B cell (primary cell): ENCODE results near the gene RAB33B.

Experiments
- EZH2 ChIP-seq: IDR thresholded peaks from 2 replicates; pipeline ENCODE4 v1.6.1; 2012; ENCODE audit warnings: borderline replicate concordance, low read depth, mild to moderate bottlenecking, moderate library complexity, low read length; ENCODE audit not compliant: insufficient read depth, poor library complexity, severe bottlenecking
- TF ChIP-seq, protein P1 (sequence below): fragments of 200-600 bp; IDR thresholded peaks from one replicate; pipeline ENCODE4 v1.8.0; 2022; ENCODE audit warnings: antibody characterized with exemption, mild to moderate bottlenecking

GRCh38 chr4:139465922-139466321 lies 12.0 kb downstream of the RAB33B start:
- TF ChIP-seq, protein P1, sequence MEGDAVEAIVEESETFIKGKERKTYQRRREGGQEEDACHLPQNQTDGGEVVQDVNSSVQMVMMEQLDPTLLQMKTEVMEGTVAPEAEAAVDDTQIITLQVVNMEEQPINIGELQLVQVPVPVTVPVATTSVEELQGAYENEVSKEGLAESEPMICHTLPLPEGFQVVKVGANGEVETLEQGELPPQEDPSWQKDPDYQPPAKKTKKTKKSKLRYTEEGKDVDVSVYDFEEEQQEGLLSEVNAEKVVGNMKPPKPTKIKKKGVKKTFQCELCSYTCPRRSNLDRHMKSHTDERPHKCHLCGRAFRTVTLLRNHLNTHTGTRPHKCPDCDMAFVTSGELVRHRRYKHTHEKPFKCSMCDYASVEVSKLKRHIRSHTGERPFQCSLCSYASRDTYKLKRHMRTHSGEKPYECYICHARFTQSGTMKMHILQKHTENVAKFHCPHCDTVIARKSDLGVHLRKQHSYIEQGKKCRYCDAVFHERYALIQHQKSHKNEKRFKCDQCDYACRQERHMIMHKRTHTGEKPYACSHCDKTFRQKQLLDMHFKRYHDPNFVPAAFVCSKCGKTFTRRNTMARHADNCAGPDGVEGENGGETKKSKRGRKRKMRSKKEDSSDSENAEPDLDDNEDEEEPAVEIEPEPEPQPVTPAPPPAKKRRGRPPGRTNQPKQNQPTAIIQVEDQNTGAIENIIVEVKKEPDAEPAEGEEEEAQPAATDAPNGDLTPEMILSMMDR = no peak
- TF ChIP-seq EZH2 = no peak
